IMR-90 (cell line): ENCODE measurements around the gene APC. TPM values are rescaled to one million over a fixed set of nuclear protein-coding genes. Genes with fewer than 3 reads are reported as not detected.

Experiments
- ATAC-seq: fragments of 200-7000 bp; cut with Tn5 transposase; 2 replicates; pipeline ENCODE4 v1.9.1; 2020; ENCODE audit warnings: low read depth, mild to moderate bottlenecking, moderate library complexity
- BruUV-seq: library from RNA; stranded (reverse); fragments of 400-500 nt; replicated peaks from 2 replicates; lab custom pipeline; 2021; lab: Mats Ljungman, UMichigan
- CTCF ChIA-PET: fragments of 300-600 bp; formaldehyde crosslinking; extraction: SDS; loops from one replicate; lab custom pipeline; 2021; ENCODE audit warnings: antibody characterized with exemption; lab: Yijun Ruan, JAX
- POLR2A ChIA-PET: fragments of 300-600 bp; sonication (Branson Sonifier 250); formaldehyde crosslinking; loops from one replicate; lab custom pipeline; 2022; ENCODE audit warnings: antibody characterized with exemption; ENCODE audit not compliant: unreplicated experiment; lab: Charles Lee
- DNase-seq: peaks from one replicate; pipeline ENCODE4 v3.0.0; 2013
- H2AFZ ChIP-seq: replicated peaks from 2 replicates; pipeline ENCODE3; 2013; ENCODE audit warnings: low read length, mild to moderate bottlenecking; ENCODE audit not compliant: poor library complexity
- H2AK5ac ChIP-seq: 2 replicates; pipeline ENCODE4 v1.6.1; 2013; ENCODE audit warnings: low read depth, low read length, inconsistent platforms
- H2AK9ac ChIP-seq: replicated peaks from 2 replicates; pipeline ENCODE3; 2013; ENCODE audit warnings: mild to moderate bottlenecking, low read depth, low read length, moderate library complexity; ENCODE audit not compliant: poor library complexity
- H2BK120ac ChIP-seq: 2 replicates; pipeline ENCODE4 v1.6.1; 2013; ENCODE audit warnings: low read depth, low read length, inconsistent platforms
- H2BK15ac ChIP-seq: 3 replicates; pipeline ENCODE4 v1.6.1; 2013; ENCODE audit warnings: low read depth, low read length, inconsistent platforms
- H2BK20ac ChIP-seq: 2 replicates; pipeline ENCODE4 v1.6.1; 2013; ENCODE audit warnings: low read depth, mild to moderate bottlenecking, inconsistent platforms, low read length, moderate library complexity
- H2BK5ac ChIP-seq: 2 replicates; pipeline ENCODE4 v1.6.1; 2013; ENCODE audit warnings: mild to moderate bottlenecking, low read depth, low read length, inconsistent platforms; ENCODE audit not compliant: poor library complexity, severe bottlenecking
- H3K14ac ChIP-seq: replicated peaks from 2 replicates; pipeline ENCODE4 v1.6.1; 2013; ENCODE audit warnings: low read depth, low read length, inconsistent platforms
- H3K18ac ChIP-seq: 2 replicates; pipeline ENCODE4 v1.6.1; 2013; ENCODE audit warnings: low read depth, low read length, control low read depth
- H3K23ac ChIP-seq: 2 replicates; pipeline ENCODE4 v1.6.1; 2013; ENCODE audit warnings: low read depth, low read length, inconsistent platforms
- H3K27ac ChIP-seq: 2 replicates; pipeline ENCODE4 v1.5.1; 2013; ENCODE audit warnings: mild to moderate bottlenecking, control low read depth, low read length; ENCODE audit not compliant: insufficient read depth
- H3K27me3 ChIP-seq: 2 replicates; pipeline ENCODE4 v1.6.1; 2013; ENCODE audit warnings: low read length; ENCODE audit not compliant: control insufficient read depth, insufficient read depth
- H3K36me3 ChIP-seq: 2 replicates; pipeline ENCODE4 v1.6.1; 2013; ENCODE audit warnings: low read length, mixed read lengths; ENCODE audit not compliant: control insufficient read depth, insufficient read depth
- H3K4ac ChIP-seq: 2 replicates; pipeline ENCODE4 v1.6.1; 2013; ENCODE audit warnings: low read depth, low read length, inconsistent platforms
- H3K4me1 ChIP-seq: 2 replicates; pipeline ENCODE4 v1.6.1; 2013; ENCODE audit warnings: low read length, mixed read lengths; ENCODE audit not compliant: control insufficient read depth, insufficient read depth
- H3K4me2 ChIP-seq: 2 replicates; pipeline ENCODE4 v1.6.1; 2013; ENCODE audit warnings: low read depth, mild to moderate bottlenecking, control low read depth, low read length, moderate library complexity
- H3K4me3 ChIP-seq: 2 replicates; pipeline ENCODE4 v1.5.1; 2013; ENCODE audit warnings: low read depth, mild to moderate bottlenecking, control low read depth, low read length, moderate library complexity; ENCODE audit not compliant: insufficient read depth
- H3K56ac ChIP-seq: 2 replicates; pipeline ENCODE4 v1.6.1; 2013; ENCODE audit warnings: low read length, inconsistent platforms; ENCODE audit not compliant: insufficient read depth; ENCODE audit errors: extremely low read depth
- H3K79me1 ChIP-seq, 2 experiments: 2 replicates each; pipeline ENCODE4 v1.6.1; 2013; ENCODE audit warnings: low read length in 2 of 2, inconsistent platforms in 1 of 2, low read depth in 1 of 2
- H3K9ac ChIP-seq: 2 replicates; pipeline ENCODE4 v1.6.1; 2013; ENCODE audit warnings: low read depth, low read length, control low read depth
- H3K9me1 ChIP-seq: 2 replicates; pipeline ENCODE4 v1.6.1; 2013; ENCODE audit warnings: low read length, inconsistent platforms; ENCODE audit not compliant: insufficient read depth
- H3K9me3 ChIP-seq: 2 replicates; pipeline ENCODE4 v1.6.1; 2013; ENCODE audit warnings: low read length; ENCODE audit not compliant: control insufficient read depth, insufficient read depth
- H4K20me1 ChIP-seq: 2 replicates; pipeline ENCODE4 v1.6.1; 2013; ENCODE audit warnings: low read length, inconsistent platforms; ENCODE audit not compliant: insufficient read depth
- H4K5ac ChIP-seq: 2 replicates; pipeline ENCODE4 v1.6.1; 2013; ENCODE audit warnings: mild to moderate bottlenecking, low read depth, low read length, control low read depth
- H4K8ac ChIP-seq, 2 experiments: 2 replicates each; pipeline ENCODE4 v1.6.1; 2013; ENCODE audit warnings: low read depth in 2 of 2, low read length in 2 of 2, control low read depth in 1 of 2, inconsistent platforms in 1 of 2
- H4K91ac ChIP-seq: 2 replicates; pipeline ENCODE4 v1.6.1; 2013; ENCODE audit warnings: low read depth, low read length, inconsistent platforms; ENCODE audit not compliant: insufficient read depth
- BHLHE40 ChIP-seq: fragments of 150-350 bp; IDR thresholded peaks from 2 replicates; pipeline ENCODE4 v1.6.1; 2016; ENCODE audit warnings: mild to moderate bottlenecking, low read depth, low read length
- CEBPB ChIP-seq: IDR thresholded peaks from 2 replicates; pipeline ENCODE4 v1.6.1; 2012; ENCODE audit warnings: low read depth, low read length, improper control_type of control experiment
- CHD1 ChIP-seq: IDR thresholded peaks from 2 replicates; pipeline ENCODE4 v1.6.1; 2012; ENCODE audit warnings: low read depth, low read length, improper control_type of control experiment
- CTCF ChIP-seq: conservative IDR thresholded peaks from 2 replicates; pipeline ENCODE4 v1.5.1; 2012; ENCODE audit warnings: mild to moderate bottlenecking, low read depth, low read length, improper control_type of control experiment
- FOS ChIP-seq: fragments of 150-350 bp; IDR thresholded peaks from 2 replicates; pipeline ENCODE4 v1.6.1; 2016; ENCODE audit warnings: low read depth, low read length
- MAFK ChIP-seq: IDR thresholded peaks from 2 replicates; pipeline ENCODE4 v1.6.1; 2012; ENCODE audit warnings: low read depth, low read length, improper control_type of control experiment
- MAZ ChIP-seq: IDR thresholded peaks from 2 replicates; pipeline ENCODE4 v1.6.1; 2012; ENCODE audit warnings: low read depth, mild to moderate bottlenecking, low read length, improper control_type of control experiment, moderate library complexity, borderline replicate concordance
- MXI1 ChIP-seq: IDR thresholded peaks from 2 replicates; pipeline ENCODE4 v1.6.1; 2012; ENCODE audit warnings: low read depth, mild to moderate bottlenecking, low read length, moderate library complexity, borderline replicate concordance
- NFE2L2 ChIP-seq: fragments of 150-350 bp; IDR thresholded peaks from 2 replicates; pipeline ENCODE4 v1.6.1; 2016; ENCODE audit warnings: low read depth, mild to moderate bottlenecking, low read length
- POLR2A ChIP-seq: IDR thresholded peaks from 2 replicates; pipeline ENCODE4 v1.6.1; 2012; ENCODE audit warnings: mild to moderate bottlenecking, low read depth, low read length
- RAD21 ChIP-seq: IDR thresholded peaks from 2 replicates; pipeline ENCODE4 v1.6.1; 2012; ENCODE audit warnings: low read length, improper control_type of control experiment
- RCOR1 ChIP-seq: IDR thresholded peaks from 2 replicates; pipeline ENCODE4 v1.6.1; 2012; ENCODE audit warnings: mild to moderate bottlenecking, low read length, improper control_type of control experiment; ENCODE audit not compliant: insufficient replicate concordance
- RFX5 ChIP-seq: IDR thresholded peaks from 2 replicates; pipeline ENCODE4 v1.8.0; 2012; ENCODE audit warnings: low read depth, mild to moderate bottlenecking, low read length, moderate library complexity
- SMC3 ChIP-seq: fragments of 150-350 bp; IDR thresholded peaks from 2 replicates; pipeline ENCODE4 v1.6.1; 2016; ENCODE audit warnings: low read depth, mild to moderate bottlenecking, antibody characterized with exemption, low read length, moderate library complexity
- WGBS, 2 experiments: methylation state at CpG; one replicate each; pipeline versions ENCODE4 v1.1.5 to v1.1.7; 2013; ENCODE audit warnings: missing lambda C conversion rate in 2 of 2; ENCODE audit not compliant: insufficient read length in 1 of 2; ENCODE audit errors: extremely low coverage in 2 of 2; 5-methylcytosine and 5-hydroxymethylcytosine counted together
- dilution Hi-C: fragments of 300-500 bp; cut with HindIII; formaldehyde crosslinking; loops from one replicate; pipeline ENCODE4 v1.14.3; 2018; ENCODE audit warnings: low sequenced_read_pairs; ENCODE audit not compliant: unreplicated experiment
- in situ Hi-C: fragments of 300-500 bp; cut with MboI; formaldehyde crosslinking; loops from 3 replicates; pipeline ENCODE4 v1.14.3; 2019; ENCODE audit warnings: low sequenced_read_pairs, inconsistent platforms, mixed read lengths
- intact Hi-C: fragments of 100-400 bp; cut with micrococcal nuclease; formaldehyde crosslinking; loops from 2 replicates; pipeline ENCODE4 v1.10.0; 2022
- polyA plus RNA-seq, 3 experiments: library from polyadenylated mRNA; depleted of rRNA; stranded (reverse); fragments of >200 nt; gene quantifications; 2 replicates each; pipeline ENCODE4 v1.2.3, GENCODE V29; 2012; ENCODE audit warnings: low replicate concordance in 1 of 3
- total RNA-seq: library from RNA; depleted of rRNA; stranded (reverse); fragments of >200 nt; gene quantifications from 2 replicates; pipeline ENCODE4 v1.2.3, GENCODE V29; 2012
- TF ChIP-seq, protein P1 (sequence below): fragments of 150-350 bp; IDR thresholded peaks from 2 replicates; pipeline ENCODE4 v1.6.1; 2017; ENCODE audit warnings: mild to moderate bottlenecking, antibody characterized with exemption, low read length, low read depth
- TF ChIP-seq, protein P2 (sequence below): fragments of 150-350 bp; IDR thresholded peaks from 2 replicates; pipeline ENCODE4 v1.6.1; 2016; ENCODE audit warnings: low read depth, mild to moderate bottlenecking, low read length, moderate library complexity, borderline replicate concordance

The APC gene
- total and polyA plus RNA-seq, 2 of the 4 experiments (the other 2 are of a cell fraction) = 7.3 to 58.4 TPM

DNA sequence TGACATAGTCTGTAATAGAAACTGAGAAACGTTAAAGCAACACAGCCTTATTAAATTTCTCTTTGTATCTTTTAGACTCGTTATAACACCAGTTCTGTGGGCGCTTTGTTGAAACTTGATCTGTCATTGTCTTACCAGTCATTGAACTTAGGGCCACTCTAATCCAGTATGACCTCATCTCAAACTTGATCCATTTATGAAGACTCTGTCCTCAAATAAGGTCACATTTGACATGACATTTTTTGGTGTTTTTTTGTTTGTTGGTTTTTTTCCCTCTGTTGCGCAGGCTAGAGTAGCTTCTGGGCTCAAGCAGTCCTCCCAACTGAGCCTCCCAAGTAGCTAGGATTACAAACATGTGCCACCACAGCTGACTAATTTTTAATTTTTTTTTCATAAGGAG, 5.9 kb downstream of the APC start:
- no peak overlapping the region for H3K9ac ChIP-seq
- H4K5ac ChIP-seq = no peak overlapping the region
- no peak overlapping the region for H3K14ac ChIP-seq
- H3K27me3 ChIP-seq = no peaks in the 10 kb centered on the region
- H3K4me2 ChIP-seq = no peak overlapping the region
- H3K36me3 ChIP-seq = no peaks in the 10 kb centered on the region
- H3K18ac ChIP-seq = no peak overlapping the region
- ATAC-seq (no peak), DNase-seq (no peak)
- H3K4me3 ChIP-seq = no peak overlapping the region
- no peak overlapping the region for H2AK9ac ChIP-seq
- H3K56ac ChIP-seq = no peak overlapping the region
- CTCF ChIA-PET = interaction anchor here (1.5 kb wide), 1 partner anchor 13 kb away, joined by 4 read pairs; no protein-coding TSS in a partner anchor
- intact Hi-C loops = loop anchor here (5.0 kb wide), 1 partner anchor 36 kb away; no protein-coding TSS in a partner anchor
- no peak overlapping the region for H2BK20ac ChIP-seq
- POLR2A ChIA-PET = no interaction called here
- H3K9me1 ChIP-seq = no peaks in the 10 kb centered on the region
- H2BK120ac ChIP-seq = no peak overlapping the region
- H3K9me3 ChIP-seq = no peaks in the 10 kb centered on the region
- no peak overlapping the region for H3K27ac ChIP-seq
- 92% methylated on average over 2 of the region's 4 CpGs; no CpG with 5 or more reads in 1 of the 2 experiments for WGBS, 2 experiments
- H2BK5ac ChIP-seq = no peak overlapping the region
- no peak for TF ChIP-seq MXI1
- TF ChIP-seq RFX5 = no peak
- no peak for TF ChIP-seq BHLHE40
- no peak for TF ChIP-seq RCOR1
- TF ChIP-seq POLR2A = no peak
- TF ChIP-seq NFE2L2 = no peak
- no peak for TF ChIP-seq CEBPB
- TF ChIP-seq, protein P1, sequence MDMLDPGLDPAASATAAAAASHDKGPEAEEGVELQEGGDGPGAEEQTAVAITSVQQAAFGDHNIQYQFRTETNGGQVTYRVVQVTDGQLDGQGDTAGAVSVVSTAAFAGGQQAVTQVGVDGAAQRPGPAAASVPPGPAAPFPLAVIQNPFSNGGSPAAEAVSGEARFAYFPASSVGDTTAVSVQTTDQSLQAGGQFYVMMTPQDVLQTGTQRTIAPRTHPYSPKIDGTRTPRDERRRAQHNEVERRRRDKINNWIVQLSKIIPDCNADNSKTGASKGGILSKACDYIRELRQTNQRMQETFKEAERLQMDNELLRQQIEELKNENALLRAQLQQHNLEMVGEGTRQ = no peak
- TF ChIP-seq MAZ = no peak
- no peak for TF ChIP-seq MAFK
- TF ChIP-seq RAD21 = no peak
- TF ChIP-seq, protein P2, sequence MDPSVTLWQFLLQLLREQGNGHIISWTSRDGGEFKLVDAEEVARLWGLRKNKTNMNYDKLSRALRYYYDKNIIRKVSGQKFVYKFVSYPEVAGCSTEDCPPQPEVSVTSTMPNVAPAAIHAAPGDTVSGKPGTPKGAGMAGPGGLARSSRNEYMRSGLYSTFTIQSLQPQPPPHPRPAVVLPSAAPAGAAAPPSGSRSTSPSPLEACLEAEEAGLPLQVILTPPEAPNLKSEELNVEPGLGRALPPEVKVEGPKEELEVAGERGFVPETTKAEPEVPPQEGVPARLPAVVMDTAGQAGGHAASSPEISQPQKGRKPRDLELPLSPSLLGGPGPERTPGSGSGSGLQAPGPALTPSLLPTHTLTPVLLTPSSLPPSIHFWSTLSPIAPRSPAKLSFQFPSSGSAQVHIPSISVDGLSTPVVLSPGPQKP = no peak
- no peak for TF ChIP-seq CTCF
- TF ChIP-seq SMC3 = no peak
- TF ChIP-seq CHD1 = no peak
- no peak for TF ChIP-seq FOS
- no peak overlapping the region for H2BK15ac ChIP-seq
- H4K20me1 ChIP-seq = peaks cover 8% of the 10 kb centered on the region; the same call in 1 of the 2 replicates
- BruUV-seq = no TSS peak
- in situ Hi-C loops = no loop called here
- H4K91ac ChIP-seq = no peak overlapping the region
- no peak overlapping the region for H2AK5ac ChIP-seq
- dilution Hi-C loops = no loop called here
- H3K79me1 ChIP-seq = peaks cover 19 to 38% of the 10 kb centered on the region in 2 experiments
- H3K4ac ChIP-seq = no peak overlapping the region
- peaks cover 4% of the 10 kb centered on the region for H3K4me1 ChIP-seq
- no peak overlapping the region for H2AFZ ChIP-seq
- no peak overlapping the region for H4K8ac ChIP-seq
- no peak overlapping the region for H3K23ac ChIP-seq
